ENCODE measurements around the gene TMEM119. TPM values are rescaled to one million over a fixed set of nuclear protein-coding genes. Genes with fewer than 3 reads are reported as not detected.

The TMEM119 gene
- total and polyA plus RNA-seq, 2 of the 8 experiments (the other 6 are each of a cell fraction or from before 2014, with no cell fraction given) = 0.35 to 0.61 TPM

GRCh38 chr12:108580531-108580930 is 17.4 kb downstream of the TMEM119 start:
- DNase-seq (ENCODE audit: low read depth in 1 of 2, low spot score in 2 of 2) = no peak
- Histone ChIP-seq H2AK5ac (ENCODE audit: low read depth, low read length) (no peak overlapping the region), H3K4me1 (replicated peaks in 1 of 4; ENCODE audit: control insufficient read depth in 3 of 4, insufficient read depth in 4 of 4, low read length in 3 of 4) (no peaks in the 10 kb centered on the region), H4K5ac (ENCODE audit: insufficient read length, low read depth, low read length) (no peak overlapping the region), H3K36me3 (ENCODE audit: control insufficient read depth in 2 of 4, insufficient read depth in 4 of 4, low read length in 3 of 4) (no peaks in the 10 kb centered on the region), H3K4me3 (ENCODE audit: extremely low read depth in 1 of 4, insufficient read depth in 2 of 4, low read depth in 3 of 4, low read length in 4 of 4) (no peak overlapping the region), H2BK15ac (ENCODE audit: low read length) (no peak overlapping the region), H3K9me3 (ENCODE audit: insufficient read depth in 2 of 2, low read depth in 1 of 2, low read length in 1 of 2) (peaks cover 0 to 3% of the 10 kb centered on the region in 2 experiments; a peak in 1 of 4 replicates), H3K4me2 (ENCODE audit: insufficient read depth in 1 of 2, low read depth in 2 of 2, low read length in 2 of 2) (no peak overlapping the region), H3K79me2 (ENCODE audit: control insufficient read depth in 1 of 2, insufficient read depth in 2 of 2, low read length in 2 of 2) (no peaks in the 10 kb centered on the region), H3K14ac (ENCODE audit: insufficient read length) (no peak overlapping the region), H4K91ac (replicated peaks; ENCODE audit: insufficient read length, low read length) (no peak overlapping the region), H3K56ac (replicated peaks; ENCODE audit: insufficient read length, low read depth, low read length) (no peak overlapping the region), H3K27ac (ENCODE audit: low read depth, low read length) (no peak overlapping the region), H3K9ac (replicated peaks in 1 of 4; ENCODE audit: extremely low read depth in 1 of 4, low read depth in 3 of 4, low read length in 3 of 4) (no peak overlapping the region), H3K79me1 (ENCODE audit: low read depth, low read length) (no peaks in the 10 kb centered on the region), H2BK5ac (ENCODE audit: low read depth, low read length) (no peak overlapping the region), H2BK12ac (ENCODE audit: low read depth, low read length) (no peak overlapping the region), H2BK120ac (replicated peaks; ENCODE audit: low read depth, low read length) (no peak overlapping the region), H3K18ac (ENCODE audit: extremely low read depth, low read length) (no peak overlapping the region), H3K23ac (ENCODE audit: insufficient read length) (no peak overlapping the region), H3K27me3 (replicated peaks in 1 of 4; ENCODE audit: control insufficient read depth in 3 of 4, extremely low read depth in 1 of 4, insufficient read depth in 3 of 4, low read length in 3 of 4) (no peaks in the 10 kb centered on the region), H4K8ac (ENCODE audit: extremely low read depth, insufficient read depth, low read length) (no peak overlapping the region), H2BK20ac (ENCODE audit: low read length) (no peak overlapping the region), H2AFZ (ENCODE audit: low read length) (no peak overlapping the region), H3K4ac (replicated peaks; ENCODE audit: insufficient read length, low read depth, low read length) (no peak overlapping the region), H3K23me2 (ENCODE audit: low read depth, low read length) (peaks cover 14% of the 10 kb centered on the region; the same call in 1 of the 2 replicates), H4K20me1 (replicated peaks in 1 of 2; ENCODE audit: control insufficient read depth in 1 of 2, insufficient read depth in 2 of 2, low read length in 2 of 2) (peaks cover 0 to 6% of the 10 kb centered on the region in 2 experiments)
- CTCF ChIA-PET (ENCODE audit: partially characterized antibody) = interaction anchor here (1.2 to 4.5 kb wide), 3 partner anchors 9 to 38 kb away, joined by 3 to 32 read pairs (median 4); no protein-coding TSS in a partner anchor
- POLR2A ChIA-PET (ENCODE audit: partially characterized antibody) = no interaction called here
- FAIRE-seq = no peak
- 78% methylated on average over 3 of the region's 3 CpGs; no CpG with 5 or more reads in 1 of the 2 experiments for WGBS, 2 experiments (ENCODE audit: extremely low coverage in 1 of 2, insufficient coverage in 1 of 2, insufficient read length in 1 of 2, insufficient replicate concordance in 2 of 2, low coverage in 1 of 2, low lambda C conversion rate in 2 of 2, missing lambda C conversion rate in 1 of 2)
- TF ChIP-seq YY1 (IDR thresholded peaks at IDR 0.05; ENCODE audit: low read depth, low read length) = no peak
- no peak for TF ChIP-seq CTCF (IDR thresholded peaks at IDR 0.05; ENCODE audit: control extremely low read depth in 1 of 3, insufficient read depth in 1 of 3, low read depth in 1 of 3, low read length in 3 of 3)
- no peak for TF ChIP-seq JUN (IDR thresholded peaks at IDR 0.05; ENCODE audit: low read depth, low read length)
- TF ChIP-seq E2F6 (IDR thresholded peaks at IDR 0.05) = no peak
- TF ChIP-seq ATF3 (IDR thresholded peaks at IDR 0.05; ENCODE audit: insufficient read depth, low read depth, low read length) = no peak
